H9 (cell line): Measurements from ENCODE around the gene BRD1. TPM values are rescaled to one million over a fixed set of nuclear protein-coding genes. Genes with fewer than 3 reads are reported as not detected.

ENCODE experiments used
- DNase-seq: peaks from one replicate; pipeline ENCODE4 v3.0.0-alpha.2; 2017
- H2AFZ ChIP-seq: one replicate; pipeline ENCODE4 v1.6.1; 2013; ENCODE audit warnings: mild to moderate bottlenecking, low read length, control low read depth, moderate library complexity
- H2AK5ac ChIP-seq: 2 replicates; pipeline ENCODE4 v1.6.1; 2013; ENCODE audit warnings: low read length, control low read depth, mixed read lengths; ENCODE audit not compliant: insufficient read length
- H2BK120ac ChIP-seq: one replicate; pipeline ENCODE4 v1.6.1; 2013; ENCODE audit warnings: low read depth, mild to moderate bottlenecking, low read length, control low read depth, inconsistent platforms; ENCODE audit not compliant: poor library complexity, severe bottlenecking
- H2BK12ac ChIP-seq: 2 replicates; pipeline ENCODE4 v1.6.1; 2013; ENCODE audit warnings: low read length, control low read depth, mixed read lengths, low read depth; ENCODE audit not compliant: insufficient read length
- H2BK15ac ChIP-seq: 2 replicates; pipeline ENCODE4 v1.6.1; 2013; ENCODE audit warnings: low read depth, low read length, control low read depth
- H2BK20ac ChIP-seq: one replicate; pipeline ENCODE4 v1.6.1; 2013; ENCODE audit warnings: low read depth, mild to moderate bottlenecking, low read length, control low read depth, inconsistent platforms; ENCODE audit not compliant: poor library complexity, severe bottlenecking
- H2BK5ac ChIP-seq: 2 replicates; pipeline ENCODE4 v1.6.1; 2013; ENCODE audit warnings: low read length, control low read depth, mixed read lengths; ENCODE audit not compliant: insufficient read length
- H3K14ac ChIP-seq: 2 replicates; pipeline ENCODE4 v1.6.1; 2013; ENCODE audit warnings: low read length, control low read depth; ENCODE audit not compliant: insufficient read depth
- H3K18ac ChIP-seq: 2 replicates; pipeline ENCODE4 v1.6.1; 2013; ENCODE audit warnings: low read depth, mild to moderate bottlenecking, mixed read lengths, low read length, control low read depth; ENCODE audit not compliant: insufficient read length
- H3K23ac ChIP-seq: 2 replicates; pipeline ENCODE4 v1.6.1; 2013; ENCODE audit warnings: low read length, control low read depth, mixed read lengths, low read depth; ENCODE audit not compliant: insufficient read length
- H3K23me2 ChIP-seq: 2 replicates; pipeline ENCODE4 v1.6.1; 2013; ENCODE audit warnings: low read depth, mild to moderate bottlenecking, mixed read lengths, low read length, control low read depth; ENCODE audit not compliant: insufficient read length, poor library complexity, severe bottlenecking
- H3K27ac ChIP-seq: 2 replicates; pipeline ENCODE4 v1.5.1; 2013; ENCODE audit warnings: low read length, control low read depth, mixed read lengths, low read depth; ENCODE audit not compliant: insufficient read length
- H3K27me3 ChIP-seq: 2 replicates; pipeline ENCODE4 v1.6.1; 2013; ENCODE audit warnings: low read length, control low read depth, inconsistent platforms; ENCODE audit not compliant: insufficient read depth
- H3K4ac ChIP-seq: 2 replicates; pipeline ENCODE4 v1.6.1; 2013; ENCODE audit warnings: low read depth, mild to moderate bottlenecking, control low read depth, inconsistent platforms, low read length, moderate library complexity
- H3K4me1 ChIP-seq: 2 replicates; pipeline ENCODE4 v1.6.1; 2013; ENCODE audit warnings: low read length, control low read depth, inconsistent platforms; ENCODE audit not compliant: insufficient read depth
- H3K4me2 ChIP-seq: 2 replicates; pipeline ENCODE4 v1.6.1; 2013; ENCODE audit warnings: low read length, control low read depth, mixed read lengths; ENCODE audit not compliant: insufficient read length, insufficient read depth
- H3K56ac ChIP-seq: 2 replicates; pipeline ENCODE4 v1.6.1; 2013; ENCODE audit warnings: low read depth, mild to moderate bottlenecking, mixed read lengths, low read length, control low read depth; ENCODE audit not compliant: insufficient read length
- H3K79me1 ChIP-seq: 2 replicates; pipeline ENCODE4 v1.6.1; 2013; ENCODE audit warnings: low read depth, mild to moderate bottlenecking, moderate library complexity, low read length, control low read depth, inconsistent platforms; ENCODE audit not compliant: insufficient read depth, poor library complexity, severe bottlenecking
- H3K79me2 ChIP-seq: 2 replicates; pipeline ENCODE4 v1.6.1; 2013; ENCODE audit warnings: low read length, control low read depth, inconsistent platforms; ENCODE audit not compliant: insufficient read depth
- H3K9ac ChIP-seq: 2 replicates; pipeline ENCODE4 v1.6.1; 2013; ENCODE audit warnings: low read length, control low read depth, mixed read lengths; ENCODE audit not compliant: insufficient read length; ENCODE audit errors: extremely low read depth
- H3K9me3 ChIP-seq: one replicate; pipeline ENCODE4 v1.6.1; 2013; ENCODE audit warnings: low read depth, low read length, inconsistent platforms; ENCODE audit not compliant: control insufficient read depth
- H3T11ph ChIP-seq: one replicate; pipeline ENCODE4 v1.6.1; 2013; ENCODE audit warnings: mild to moderate bottlenecking, low read length, control low read depth, inconsistent platforms
- H4K20me1 ChIP-seq: one replicate; pipeline ENCODE4 v1.6.1; 2013; ENCODE audit not compliant: control insufficient read depth, insufficient read length, insufficient read depth
- H4K5ac ChIP-seq: 2 replicates; pipeline ENCODE4 v1.6.1; 2013; ENCODE audit warnings: low read depth, mild to moderate bottlenecking, mixed read lengths, low read length, control low read depth; ENCODE audit not compliant: insufficient read length
- H4K8ac ChIP-seq: replicated peaks from 2 replicates; pipeline ENCODE4 v1.6.1; 2013; ENCODE audit warnings: low read length, control low read depth, mixed read lengths, low read depth; ENCODE audit not compliant: insufficient read length
- H4K91ac ChIP-seq: 2 replicates; pipeline ENCODE4 v1.6.1; 2013; ENCODE audit warnings: low read depth, mild to moderate bottlenecking, moderate library complexity, mixed read lengths, low read length, control low read depth; ENCODE audit not compliant: insufficient read length
- H3K27ac Mint-ChIP-seq, 3 experiments: 2 replicates in 2 of 3; 3 replicates in 1 of 3; pipeline ENCODE4 v1.8.0; 2020 to 2021; ENCODE audit warnings: mixed read lengths in 3 of 3, mild to moderate bottlenecking in 1 of 3, moderate library complexity in 1 of 3
- H3K27me3 Mint-ChIP-seq: 2 replicates; pipeline ENCODE4 v1.8.0; 2021; ENCODE audit warnings: low read depth, mild to moderate bottlenecking, moderate library complexity, mixed read lengths
- H3K36me3 Mint-ChIP-seq, 3 experiments: 2 replicates in 2 of 3; 3 replicates in 1 of 3; pipeline ENCODE4 v1.8.0; 2020 to 2021; ENCODE audit warnings: low read depth in 3 of 3, mixed read lengths in 3 of 3; ENCODE audit not compliant: insufficient read depth in 1 of 3
- H3K4me1 Mint-ChIP-seq, 2 experiments: 2 replicates each; pipeline ENCODE4 v1.8.0; 2020; ENCODE audit warnings: mixed read lengths in 2 of 2
- H3K4me3 Mint-ChIP-seq, 2 experiments: 2 replicates in 1 of 2; 3 replicates in 1 of 2; pipeline ENCODE4 v1.8.0; 2020 to 2021; ENCODE audit warnings: mild to moderate bottlenecking in 2 of 2, mixed read lengths in 2 of 2, moderate library complexity in 1 of 2
- H3K9me3 Mint-ChIP-seq, 2 experiments: 2 replicates in 1 of 2; 3 replicates in 1 of 2; pipeline ENCODE4 v1.8.0; 2020; ENCODE audit warnings: mild to moderate bottlenecking in 2 of 2, mixed read lengths in 2 of 2, moderate library complexity in 1 of 2
- CTCF ChIP-seq: fragments of 200-600 bp; sonication (generic); conservative IDR thresholded peaks from 3 replicates; pipeline ENCODE4 v1.8.0; 2021; ENCODE audit warnings: antibody characterized with exemption, mild to moderate bottlenecking
- WGBS: extraction: QIAGEN DNeasy Blood & Tissue Kit; methylation state at CpG from one replicate; pipeline ENCODE4 v1.1.7; 2013; ENCODE audit warnings: missing lambda C conversion rate, low lambda C conversion rate, mixed read lengths; ENCODE audit not compliant: insufficient read length; ENCODE audit errors: extremely low coverage; 5-methylcytosine and 5-hydroxymethylcytosine counted together
- total RNA-seq: library from RNA; stranded (reverse); gene quantifications from 2 replicates; pipeline ENCODE4 v1.2.1, GENCODE V29; 2021

Gene BRD1
- total RNA-seq, 1 experiment from 2014 or later, result 51.3 TPM

- no peaks in the 10 kb centered on the region for H3K79me2 ChIP-seq
- no peak overlapping the region; a peak in 1 of 7 replicates for H3K27ac Mint-ChIP-seq
- no peak overlapping the region for H2AFZ ChIP-seq
- H3K9ac ChIP-seq, result no peak overlapping the region
- no peak overlapping the region for H2BK120ac ChIP-seq
- H3K4me3 Mint-ChIP-seq, result no peak overlapping the region
- no peak overlapping the region for H2AK5ac ChIP-seq
- no peaks in the 10 kb centered on the region for H3K23me2 ChIP-seq
- no peak for DNase-seq
- no peak overlapping the region for H2BK12ac ChIP-seq
- no peak overlapping the region for H3K27ac ChIP-seq
- H4K91ac ChIP-seq, result no peak overlapping the region
- no peak overlapping the region for H3T11ph ChIP-seq
- H2BK20ac ChIP-seq, result no peak overlapping the region
- no peak overlapping the region for H3K14ac ChIP-seq
- no peak overlapping the region for H3K56ac ChIP-seq
- H3K23ac ChIP-seq, result no peak overlapping the region
- no peak for TF ChIP-seq CTCF
- no peak overlapping the region for H2BK15ac ChIP-seq
- no peaks in the 10 kb centered on the region for H3K9me3 ChIP-seq
- no peaks in the 10 kb centered on the region for H4K20me1 ChIP-seq
- no peak overlapping the region for H2BK5ac ChIP-seq
- no peaks in the 10 kb centered on the region for H3K79me1 ChIP-seq
- H3K36me3 Mint-ChIP-seq, result no peaks in the 10 kb centered on the region; a peak in 1 of 7 replicates
- H3K27me3 ChIP-seq, result no peaks in the 10 kb centered on the region; the same call in 1 of the 2 replicates
- no peak overlapping the region for H3K18ac ChIP-seq
- peaks cover 76% of the 10 kb centered on the region for H3K27me3 Mint-ChIP-seq
- no peak overlapping the region for H3K4me2 ChIP-seq
- no peaks in the 10 kb centered on the region; a peak in 2 of 5 replicates for H3K9me3 Mint-ChIP-seq
- peaks cover 2 to 3% of the 10 kb centered on the region in 2 experiments; a peak in 2 of 4 replicates for H3K4me1 Mint-ChIP-seq
- WGBS, result no CpG with 5 or more reads among the region's 17 CpGs
- H4K8ac ChIP-seq, result no peak overlapping the region
- no peak overlapping the region for H4K5ac ChIP-seq
- no peak overlapping the region for H3K4ac ChIP-seq
- no peaks in the 10 kb centered on the region for H3K4me1 ChIP-seq
These were observed 101.0 kb downstream of the BRD1 start for GRCh38 chr22:49726701-49727101.
